K562 (cell line): ENCODE results near the gene RAPGEF5. TPM values are rescaled to one million over a fixed set of nuclear protein-coding genes. Genes with fewer than 3 reads are reported as not detected.

Source experiments
- CREM ChIP-seq: IDR thresholded peaks from 2 replicates; pipeline ENCODE4 v1.6.1; 2014; ENCODE audit warnings: antibody characterized with exemption, low read depth
- JUND ChIP-seq, 2 experiments: IDR thresholded peaks; 2 replicates in 1 of 2; 3 replicates in 1 of 2; pipeline ENCODE4 v1.6.1; 2011; ENCODE audit warnings: borderline replicate concordance in 2 of 2, low read depth in 2 of 2, low read length in 2 of 2, improper control_type of control experiment in 1 of 2, missing biosample characterization in 1 of 2, missing genetic modification characterization in 1 of 2, missing genetic modification reagents in 1 of 2
- KAT8 ChIP-seq: fragments of 450-650 bp; IDR thresholded peaks from 2 replicates; pipeline ENCODE4 v1.6.1; 2016; ENCODE audit warnings: low read depth, mild to moderate bottlenecking
- MCM5 ChIP-seq: fragments of 450-650 bp; IDR thresholded peaks from 2 replicates; pipeline ENCODE4 v1.6.1; 2016; ENCODE audit warnings: low read depth
- MGA ChIP-seq: fragments of 450-650 bp; IDR thresholded peaks from 2 replicates; pipeline ENCODE4 v1.6.1; 2016; ENCODE audit warnings: mild to moderate bottlenecking, moderate library complexity
- NR1H2 ChIP-seq: sonication (generic); formaldehyde crosslinking; IDR thresholded peaks from 2 replicates; pipeline ENCODE4 v1.4.0; 2020; ENCODE audit warnings: mild to moderate bottlenecking, missing genetic modification reagents
- NR4A1 ChIP-seq, 2 experiments: fragments of 250-450 bp in 1 of 2; fragments of 450-650 bp in 1 of 2; sonication (Bioruptor Pico) in 1 of 2; IDR thresholded peaks; 2 replicates each; pipeline versions ENCODE4 v1.4.0 to v1.6.1; 2016 to 2020; ENCODE audit warnings: mild to moderate bottlenecking in 2 of 2, missing compliant biosample characterization in 1 of 2, missing genetic modification characterization in 1 of 2, moderate library complexity in 1 of 2
- RFX7 ChIP-seq: fragments of 250-450 bp; sonication (Bioruptor Pico); IDR thresholded peaks from 2 replicates; pipeline ENCODE4 v1.5.1; 2021; ENCODE audit warnings: mild to moderate bottlenecking
- SMAD4 ChIP-seq: fragments of 250-450 bp; sonication (Bioruptor Pico); conservative IDR thresholded peaks from 2 replicates; pipeline ENCODE4 v1.8.0; 2021; ENCODE audit warnings: inconsistent platforms, mild to moderate bottlenecking, moderate library complexity
- SMARCA4 ChIP-seq: fragments of 450-650 bp; IDR thresholded peaks from 2 replicates; pipeline ENCODE4 v1.6.1; 2016
- SNRNP70 ChIP-seq: fragments of 200-400 bp; formaldehyde crosslinking; optimal IDR thresholded peaks from 2 replicates; pipeline ENCODE3; 2017; ENCODE audit warnings: low read depth, low read length
- SP1 ChIP-seq: sonication (generic); formaldehyde crosslinking; IDR thresholded peaks from 2 replicates; pipeline ENCODE4 v1.8.1; 2022; ENCODE audit warnings: mild to moderate bottlenecking, missing genetic modification reagents
- THAP12 ChIP-seq: fragments of 250-450 bp; sonication (Bioruptor Pico); IDR thresholded peaks from 2 replicates; pipeline ENCODE4 v1.9.0; 2021; ENCODE audit warnings: mild to moderate bottlenecking, inconsistent platforms
- ZNF589 ChIP-seq: fragments of 200-800 bp; sonication (Bioruptor generic); IDR thresholded peaks from 2 replicates; pipeline ENCODE4 v1.6.1; 2016; ENCODE audit warnings: low read depth, missing genetic modification characterization, missing compliant biosample characterization
- polyA plus RNA-seq, 8 experiments: library from polyadenylated mRNA; depleted of rRNA in 4 of 8; stranded (reverse) in 5 of 8; unstranded in 3 of 8; fragments of >200 nt; fragmentation: Nextera tagmentation in 2 of 8; fragmentation: Illumina TruSeq in 1 of 8; extraction: Ambion mirVana in 2 of 8; extraction: Trizol in 1 of 8; gene quantifications; 2 replicates each; pipeline versions ENCODE4 v1.2.1 to v1.2.3, GENCODE V29; 2011 to 2014; ENCODE audit warnings: inconsistent platforms in 1 of 8, missing spikeins in 1 of 8
- total RNA-seq, 7 experiments: library from RNA; depleted of rRNA in 6 of 7; stranded (reverse); fragments of >200 nt in 6 of 7; fragmentation: Illumina TruSeq in 2 of 7; extraction: Trizol in 2 of 7; gene quantifications; 2 replicates each; pipeline versions ENCODE4 v1.2.1 to v1.2.3, GENCODE V29; 2011 to 2021; ENCODE audit warnings: low replicate concordance in 1 of 7

RAPGEF5 gene
- total and polyA plus RNA-seq, 9 of the 15 experiments (the other 6 are each of a cell fraction or from before 2014, with no cell fraction given) = 0.39 to 2.0 (median 1.1) TPM

DNA sequence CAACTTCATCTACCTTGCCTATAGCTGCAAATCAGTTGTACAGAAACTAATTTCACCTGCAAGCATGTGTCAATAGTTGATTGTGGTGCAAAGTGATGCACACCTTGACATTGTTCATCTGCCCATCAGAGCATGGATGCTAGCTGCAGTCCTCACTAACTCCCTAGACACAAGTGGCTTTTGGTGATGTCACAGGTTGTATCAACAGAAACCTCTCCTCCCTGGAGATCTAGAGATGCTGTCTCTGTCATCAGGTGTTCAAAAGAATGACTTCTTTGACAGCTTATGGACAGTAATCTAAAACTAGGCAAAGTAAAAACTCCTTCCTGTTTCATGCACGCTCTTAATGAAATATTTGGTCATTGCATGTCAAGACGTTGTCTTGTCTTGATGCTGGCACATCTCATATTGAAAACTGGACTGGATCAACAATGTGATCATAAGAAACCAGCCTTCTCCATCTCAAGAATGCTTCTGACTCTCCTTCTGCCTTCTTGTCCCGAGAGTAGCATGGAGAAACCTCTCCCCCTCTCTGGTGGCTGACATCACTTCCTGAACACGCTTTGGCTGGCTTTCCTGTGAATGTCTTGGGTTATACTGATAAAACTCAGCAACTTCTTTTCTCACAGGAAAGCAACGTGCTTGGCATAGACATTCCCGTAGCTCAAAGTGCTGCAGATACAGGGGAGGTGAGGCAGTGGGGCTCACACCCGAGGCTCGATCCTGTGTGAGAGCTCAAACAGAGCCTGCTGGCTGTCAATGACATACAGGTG lies 235.1 kb downstream of the RAPGEF5 start (continued):
- TF ChIP-seq MGA = peak; percentile 62
- 0 out of 2 replicates have a peak, but pooled peaks have one; percentile 9 for TF ChIP-seq SMARCA4
- peak; percentile 39; the same call in 1 of the 2 replicates for TF ChIP-seq SMAD4 (CRISPR knock-in tag)
- TF ChIP-seq SP1 (CRISPR knock-in tag) = no peak
- no peak for TF ChIP-seq NR4A1 (CRISPR knock-in tag; IDR thresholded peaks at IDR 0.05)
- no peak for TF ChIP-seq NR4A1 (tag; IDR thresholded peaks at IDR 0.05)
- no peak for TF ChIP-seq SNRNP70
- no peak for TF ChIP-seq THAP12 (CRISPR knock-in tag)
- no peak for TF ChIP-seq NR1H2 (CRISPR knock-in tag)
- no peak for TF ChIP-seq KAT8
- 0 out of 2 replicates have a peak, but pooled peaks have one; percentile 20 for TF ChIP-seq ZNF589 (CRISPR knock-in tag)
- TF ChIP-seq MCM5 = no peak
- TF ChIP-seq CREM = peak; percentile 72
- peak; percentile 79 for TF ChIP-seq JUND (IDR thresholded peaks at IDR 0.05; ENCODE audit: borderline replicate concordance, low read depth, low read length)
- peak; percentile 76; the same call in 2 of the 3 replicates for TF ChIP-seq JUND (tag; IDR thresholded peaks at IDR 0.05; ENCODE audit: borderline replicate concordance, low read depth, low read length)
- TF ChIP-seq RFX7 (CRISPR knock-in tag) = no peak
